NCI-H69 (cell line): ENCODE data around the gene DEGS1.
A peak's percentile ranks its signal among the peaks of the same experiment; 100 is the strongest.

ENCODE experiments used
- DNase-seq: peaks from one replicate; lab custom pipeline; 2025; lab: John Stamatoyannopoulos, UW

Gene DEGS1

GRCh38 chr1:224182866-224183590, at the start of gene DEGS1:
DEGS1 (plus strand) TSS chr1:224183240; CDS start chr1:224183337, 97 bp downstream.
- peak; percentile 96 for DNase-seq

GRCh38 chr1:224133741-224134299, 49.2 kb upstream of the DEGS1 start:
- DNase-seq = no peak

- DNase-seq = no peak
Observed at GRCh38 chr1:224137518-224137917, 45.5 kb upstream of the DEGS1 start.

GRCh38 chr1:224138198-224138597, 44.8 kb upstream of the DEGS1 start:
- DNase-seq = no peak

GRCh38 chr1:224141693-224142092, 41.3 kb upstream of the DEGS1 start:
- DNase-seq = no peak

GRCh38 chr1:224149709-224150108, 33.3 kb upstream of the DEGS1 start:
- DNase-seq = no peak

- no peak for DNase-seq
Observed at GRCh38 chr1:224151117-224151516, 31.9 kb upstream of the DEGS1 start.

GRCh38 chr1:224157316-224157715, 25.7 kb upstream of the DEGS1 start:
- DNase-seq = no peak

- DNase-seq = no peak
Observed at GRCh38 chr1:224159541-224159940, 23.5 kb upstream of the DEGS1 start.

- DNase-seq = no peak
Observed at GRCh38 chr1:224160171-224160682, 22.8 kb upstream of the DEGS1 start.

- DNase-seq = no peak
Observed at GRCh38 chr1:224162768-224163167, 20.3 kb upstream of the DEGS1 start.

- DNase-seq = no peak
Observed at GRCh38 chr1:224163311-224163710, 19.7 kb upstream of the DEGS1 start.

- no peak for DNase-seq
Observed at GRCh38 chr1:224168859-224169380, 14.1 kb upstream of the DEGS1 start.

GRCh38 chr1:224169718-224170270, 13.2 kb upstream of the DEGS1 start:
- DNase-seq = no peak

- DNase-seq = no peak
Observed at GRCh38 chr1:224170343-224170742, 12.7 kb upstream of the DEGS1 start.

GRCh38 chr1:224170748-224171478, 12.1 kb upstream of the DEGS1 start:
- no peak for DNase-seq

- DNase-seq = no peak
Observed at GRCh38 chr1:224172229-224172628, 10.8 kb upstream of the DEGS1 start.

- DNase-seq = no peak
Observed at GRCh38 chr1:224173523-224173922, 9.5 kb upstream of the DEGS1 start.

- DNase-seq = peak; percentile 78
Observed at GRCh38 chr1:224175617-224176016, 7.4 kb upstream of the DEGS1 start.

GRCh38 chr1:224177356-224177999, 5.6 kb upstream of the DEGS1 start:
- no peak for DNase-seq

GRCh38 chr1:224178894-224179293, 4.1 kb upstream of the DEGS1 start:
- no peak for DNase-seq
